ENCODE data around the gene SOAT1. TPM values are rescaled to one million over a fixed set of nuclear protein-coding genes. Genes with fewer than 3 reads are reported as not detected.

SOAT1 gene
- polyA plus RNA-seq, 1 donor, result 8.6 TPM

DNA sequence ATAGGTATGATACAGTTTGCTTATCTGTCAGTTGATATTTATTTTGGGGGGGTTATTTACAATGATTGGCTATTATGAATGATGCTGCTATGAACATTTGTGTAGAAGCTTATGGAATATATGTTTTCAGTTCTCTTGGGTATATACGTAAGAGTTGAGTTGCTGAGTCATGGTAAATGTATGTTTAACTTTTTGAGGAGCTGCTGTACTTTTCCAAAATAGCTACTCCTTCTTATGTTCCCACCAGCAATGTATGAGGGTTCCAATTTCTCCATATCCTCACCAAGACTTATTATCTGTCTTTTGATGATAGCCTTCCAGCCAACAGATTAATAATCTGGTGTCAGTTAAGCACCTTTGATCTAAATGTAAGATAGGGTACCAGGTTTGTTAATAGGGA, 11.9 kb downstream of the SOAT1 start:
- DNase-seq (ENCODE audit: low read depth), result no peak

DNA sequence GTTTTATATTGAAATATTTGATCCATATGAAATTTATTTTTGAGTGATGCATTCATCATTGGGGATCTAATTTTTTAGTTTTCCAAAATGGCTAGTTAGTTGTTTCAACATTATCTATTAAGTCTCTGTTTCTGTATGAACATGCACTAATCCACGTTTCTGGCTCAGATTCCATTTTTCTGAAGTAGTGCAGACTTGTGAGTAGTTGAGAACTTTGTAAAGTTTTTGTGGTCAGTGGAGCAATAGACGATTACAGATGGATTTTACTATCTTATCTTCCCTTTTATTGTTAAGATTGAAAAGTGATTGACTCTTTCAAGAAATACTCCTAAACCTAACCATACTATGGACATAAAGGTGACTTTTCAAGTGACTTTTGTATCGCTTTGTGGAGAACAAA, 16.7 kb downstream of the SOAT1 start:
- DNase-seq (ENCODE audit: low read depth), result no peak

DNA sequence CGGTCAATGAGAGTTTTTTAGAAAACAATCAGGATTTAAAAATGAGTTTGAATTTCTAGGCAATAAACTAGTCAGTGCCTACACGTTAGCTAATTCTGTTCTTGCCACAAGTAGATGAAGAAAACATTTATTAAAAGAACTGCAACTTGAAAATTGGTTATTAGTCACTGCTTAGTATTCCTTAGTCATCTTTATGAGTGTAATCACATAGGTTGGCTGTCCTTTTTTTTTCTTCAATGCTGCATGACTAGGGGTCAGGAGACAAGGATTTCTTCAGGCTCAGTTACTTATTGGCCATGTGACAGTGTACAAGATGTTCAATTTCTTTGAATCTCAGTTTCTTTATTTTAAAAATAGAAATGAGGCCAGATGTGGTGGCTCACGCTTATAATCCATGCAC, 17.1 kb downstream of the SOAT1 start:
- DNase-seq (ENCODE audit: low read depth), result no peak

- DNase-seq (ENCODE audit: low read depth), result no peak
Observed at GRCh38 chr1:179311149-179311700, 17.6 kb downstream of the SOAT1 start.

DNA sequence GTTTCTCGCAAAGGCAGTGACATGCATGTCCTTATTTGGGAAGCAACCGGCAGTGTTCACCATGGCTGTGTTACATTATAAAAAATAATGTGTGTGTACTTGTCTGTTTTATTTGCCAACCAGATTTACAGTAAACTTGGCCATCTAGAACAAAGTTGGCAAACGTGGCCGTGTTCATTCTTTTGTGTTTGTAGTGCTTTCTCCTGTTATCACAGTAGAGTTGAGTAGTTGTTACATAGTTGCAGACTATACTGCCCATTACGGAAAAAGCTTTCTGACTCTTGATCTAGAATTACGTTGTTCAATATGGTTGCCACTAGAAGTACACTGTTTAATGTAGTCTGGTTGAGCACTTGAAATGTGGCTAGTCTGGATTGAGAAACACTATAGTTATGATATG, 19.4 kb downstream of the SOAT1 start:
- DNase-seq (ENCODE audit: low read depth), result no peak

DNA sequence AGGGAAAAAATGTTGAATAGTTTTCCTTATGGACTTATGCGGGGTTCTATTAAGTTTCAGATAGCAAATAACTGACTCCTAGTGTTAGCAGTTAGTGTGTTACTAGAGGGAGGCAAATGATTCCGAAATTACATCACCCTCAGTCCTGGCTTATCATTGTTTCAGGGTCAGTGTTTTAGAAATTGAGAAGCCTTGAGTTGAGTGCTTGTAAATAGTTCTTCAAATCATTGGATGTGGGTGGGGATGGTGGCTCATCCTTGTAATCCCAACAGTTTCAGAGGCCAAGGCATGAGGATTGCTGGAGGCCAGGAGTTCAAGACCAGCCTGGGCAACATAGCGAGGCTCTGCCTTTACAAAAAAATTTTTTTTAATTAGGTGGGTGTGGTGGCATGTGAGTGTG, 21.3 kb downstream of the SOAT1 start:
- no peak for DNase-seq (ENCODE audit: low read depth)

GRCh38 chr1:179318491-179318890, 24.9 kb downstream of the SOAT1 start:
- DNase-seq (ENCODE audit: low read depth), result no peak

DNA sequence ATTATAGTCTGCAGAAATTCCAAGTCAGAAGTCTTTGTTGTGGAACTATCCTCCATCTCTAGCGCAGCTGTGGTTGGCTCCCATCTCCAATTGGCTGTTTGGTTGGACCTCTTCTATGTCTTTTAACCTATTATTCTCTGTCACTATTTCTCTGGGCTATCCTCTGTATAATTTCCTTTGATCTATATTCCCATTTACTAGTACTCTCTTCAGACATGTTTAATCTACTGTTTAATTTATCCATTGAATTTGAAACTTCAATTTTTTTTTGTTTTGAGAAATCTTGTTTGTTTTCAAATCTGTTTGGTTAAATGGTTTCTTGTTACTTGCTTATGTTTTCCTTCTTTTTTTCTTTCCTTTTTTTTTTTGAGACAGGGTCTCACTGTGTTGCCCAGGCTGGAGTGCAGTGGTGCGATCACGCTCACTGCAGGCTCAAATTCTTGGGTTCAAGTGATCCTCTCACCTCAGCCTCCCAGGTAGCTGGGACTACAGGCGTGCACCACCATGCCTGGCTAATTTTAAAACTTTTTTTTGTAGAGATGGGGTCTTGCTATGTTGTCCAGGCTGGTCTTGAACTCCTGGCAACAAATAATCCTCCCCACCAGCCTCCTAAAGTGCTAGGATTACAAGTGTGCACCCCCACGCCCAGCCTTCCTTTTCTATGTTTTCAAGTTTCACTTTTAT, 28.1 kb downstream of the SOAT1 start:
- no peak for DNase-seq (ENCODE audit: low read depth)

- DNase-seq (ENCODE audit: low read depth), result no peak
Observed at GRCh38 chr1:179322557-179322956, 29.0 kb downstream of the SOAT1 start.

DNA sequence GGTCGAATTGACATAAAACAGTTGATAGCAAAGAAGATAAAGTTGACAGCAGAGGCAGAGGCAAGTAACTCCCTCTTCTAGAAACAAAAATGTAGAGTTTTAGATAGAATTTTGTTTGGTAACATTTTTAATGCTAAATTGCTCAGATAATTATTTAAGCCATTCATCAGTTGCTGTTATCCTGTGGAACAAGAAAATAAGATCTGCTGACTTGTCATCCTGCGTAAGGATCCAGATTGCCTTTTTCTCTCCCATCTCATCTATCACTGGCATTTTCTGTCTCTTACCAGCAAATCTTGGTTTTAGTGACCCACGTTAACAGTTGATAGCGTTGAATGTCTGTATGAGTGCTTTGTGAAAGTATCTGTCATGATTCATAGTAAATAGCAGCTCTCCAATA, 29.8 kb downstream of the SOAT1 start:
- DNase-seq (ENCODE audit: low read depth), result no peak

DNA sequence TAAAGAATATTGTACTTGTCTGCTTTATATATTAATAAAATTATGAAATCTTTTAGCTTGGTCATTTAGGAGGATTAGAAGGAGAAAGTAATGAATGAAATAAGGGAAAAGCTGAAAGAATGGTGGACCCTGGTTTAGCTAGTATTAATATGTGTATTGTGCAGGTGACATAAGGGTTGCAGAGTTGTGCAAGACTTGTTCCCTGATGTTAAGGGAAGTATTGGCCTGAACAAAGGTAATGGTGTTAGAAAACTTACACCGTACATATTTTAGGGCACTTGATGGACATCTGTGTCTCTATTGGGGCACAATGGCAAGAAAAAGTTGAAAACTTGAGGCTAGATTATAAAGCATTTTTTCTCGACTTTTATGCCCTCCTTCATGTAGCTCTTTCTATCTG, 32.2 kb downstream of the SOAT1 start:
- no peak for DNase-seq (ENCODE audit: low read depth)

GRCh38 chr1:179326746-179327145, 33.1 kb downstream of the SOAT1 start:
- no peak for DNase-seq (ENCODE audit: low read depth)

- no peak for DNase-seq (ENCODE audit: low read depth)
Observed at GRCh38 chr1:179327196-179327595, 33.6 kb downstream of the SOAT1 start.

- no peak for DNase-seq (ENCODE audit: low read depth)
Observed at GRCh38 chr1:179327679-179328078, 34.1 kb downstream of the SOAT1 start.

- DNase-seq (ENCODE audit: low read depth), result no peak
Observed at GRCh38 chr1:179329862-179330261, 36.3 kb downstream of the SOAT1 start.

GRCh38 chr1:179334440-179334839, 40.8 kb downstream of the SOAT1 start:
- no peak for DNase-seq (ENCODE audit: low read depth)

GRCh38 chr1:179337288-179337687, 43.7 kb downstream of the SOAT1 start:
- no peak for DNase-seq (ENCODE audit: low read depth)

DNA sequence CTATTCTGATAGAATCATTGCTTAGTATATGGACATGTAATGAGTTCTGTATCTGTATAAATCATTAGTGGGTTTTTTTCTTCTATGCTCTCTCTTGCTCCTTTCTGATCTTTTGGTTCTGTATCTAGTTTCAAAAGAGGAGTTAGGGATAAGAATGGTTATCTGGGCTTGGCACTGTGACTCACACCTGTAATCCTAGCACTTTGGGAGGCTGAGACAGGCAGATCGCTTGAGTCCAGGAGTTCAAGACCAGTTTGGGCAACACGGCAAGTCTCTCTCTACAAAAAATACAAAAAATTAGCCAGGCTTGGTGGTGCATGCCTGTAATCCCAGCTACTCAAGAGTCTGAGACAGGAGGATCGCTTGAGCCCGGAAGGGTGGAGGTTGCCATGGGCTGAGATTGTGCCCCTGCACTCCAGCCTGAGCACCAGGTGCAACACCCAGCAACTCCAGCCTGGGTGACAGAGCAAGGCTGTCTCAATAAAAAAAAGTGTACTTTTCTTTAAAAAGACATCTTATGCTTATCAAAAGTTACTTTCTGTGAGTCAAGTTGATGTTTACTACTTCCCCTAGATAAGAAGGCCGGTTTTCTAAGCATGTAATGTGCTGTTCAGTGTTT, 44.5 kb downstream of the SOAT1 start:
- DNase-seq (ENCODE audit: low read depth), result no peak

DNA sequence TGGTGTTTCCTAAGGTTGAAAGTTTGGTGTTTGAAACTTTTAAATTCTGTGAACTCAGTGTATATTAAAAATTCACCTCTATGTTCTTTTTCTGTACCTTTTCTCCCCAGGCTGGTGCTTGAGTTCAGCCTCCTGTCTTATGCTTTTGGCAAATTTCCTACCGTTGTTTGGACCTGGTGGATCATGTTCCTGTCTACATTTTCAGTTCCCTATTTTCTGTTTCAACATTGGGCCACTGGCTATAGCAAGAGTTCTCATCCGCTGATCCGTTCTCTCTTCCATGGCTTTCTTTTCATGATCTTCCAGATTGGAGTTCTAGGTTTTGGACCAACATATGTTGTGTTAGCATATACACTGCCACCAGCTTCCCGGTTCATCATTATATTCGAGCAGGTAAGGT, 47.3 kb downstream of the SOAT1 start:
- no peak for DNase-seq (ENCODE audit: low read depth)

DNA sequence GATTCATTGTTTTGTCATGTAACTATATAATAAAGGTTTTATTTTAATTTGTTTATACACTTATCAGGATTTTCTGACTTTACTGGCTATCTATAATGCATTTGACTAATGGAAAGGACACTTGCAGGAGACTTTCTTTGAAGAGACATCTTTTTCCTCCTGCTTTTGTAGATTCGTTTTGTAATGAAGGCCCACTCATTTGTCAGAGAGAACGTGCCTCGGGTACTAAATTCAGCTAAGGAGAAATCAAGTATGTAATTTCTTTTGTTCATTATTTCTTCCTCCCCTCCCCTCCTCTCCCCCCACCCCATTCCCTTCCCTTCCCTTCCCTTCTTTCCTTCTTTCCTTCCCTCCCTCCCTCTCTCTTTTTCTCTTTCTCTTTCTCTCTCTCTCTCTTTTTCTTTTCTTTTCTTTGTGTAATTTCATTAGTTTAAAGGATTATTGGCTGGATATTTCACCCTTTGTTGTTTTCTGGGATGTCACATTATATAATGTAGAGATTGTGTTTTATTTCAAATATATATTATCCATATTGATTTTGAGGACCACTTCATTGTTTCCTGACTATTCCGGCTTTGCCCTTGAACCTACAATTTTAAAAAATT, 48.4 kb downstream of the SOAT1 start:
- no peak for DNase-seq (ENCODE audit: low read depth)

DNA sequence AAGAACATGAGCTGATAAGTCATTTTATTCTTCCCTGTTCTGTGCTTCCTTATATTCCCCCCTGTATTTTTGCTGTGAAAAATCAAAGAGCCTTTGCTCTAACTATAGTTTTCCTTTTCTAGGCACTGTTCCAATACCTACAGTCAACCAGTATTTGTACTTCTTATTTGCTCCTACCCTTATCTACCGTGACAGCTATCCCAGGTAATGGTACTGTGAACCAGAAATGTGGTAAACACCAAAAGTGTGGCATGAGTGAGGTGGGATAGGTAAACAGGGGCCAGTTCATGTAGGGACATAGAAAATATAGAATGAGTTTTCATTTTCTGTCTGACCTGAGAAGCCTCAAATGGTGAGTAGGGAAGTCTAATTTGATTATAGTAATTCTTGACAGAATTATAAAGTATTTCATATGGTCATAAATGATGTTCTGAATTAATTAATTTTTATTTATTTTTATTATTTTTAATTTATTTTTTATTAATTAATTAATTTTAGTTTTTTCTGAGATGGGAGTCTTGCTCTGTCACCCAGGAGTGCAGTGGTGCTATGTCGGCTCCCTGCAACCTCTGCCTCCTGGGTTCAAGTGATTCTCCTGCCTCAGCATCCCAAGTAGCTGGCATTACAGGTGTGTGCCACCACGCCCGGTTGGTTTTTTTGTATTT, 49.3 kb downstream of the SOAT1 start:
- DNase-seq (ENCODE audit: low read depth), result no peak

DNA sequence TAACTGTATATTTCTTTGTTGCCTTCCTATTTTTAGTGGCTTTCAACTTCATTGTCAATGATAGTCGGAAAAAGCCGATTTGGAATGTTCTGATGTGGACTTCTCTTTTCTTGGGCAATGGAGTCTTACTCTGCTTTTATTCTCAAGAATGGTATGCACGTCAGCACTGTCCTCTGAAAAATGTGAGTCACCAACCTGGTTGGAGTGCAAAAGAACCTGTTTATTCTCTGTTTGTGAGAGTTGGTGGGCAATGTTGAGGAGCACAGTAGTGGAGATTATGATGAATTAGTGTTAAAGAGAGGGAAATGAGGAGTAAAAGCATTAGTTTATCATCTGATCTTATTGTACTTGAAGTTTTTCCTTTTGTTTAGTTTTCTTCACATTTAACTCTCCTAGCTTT, 57.7 kb downstream of the SOAT1 start:
- DNase-seq (ENCODE audit: low read depth), result no peak

DNA sequence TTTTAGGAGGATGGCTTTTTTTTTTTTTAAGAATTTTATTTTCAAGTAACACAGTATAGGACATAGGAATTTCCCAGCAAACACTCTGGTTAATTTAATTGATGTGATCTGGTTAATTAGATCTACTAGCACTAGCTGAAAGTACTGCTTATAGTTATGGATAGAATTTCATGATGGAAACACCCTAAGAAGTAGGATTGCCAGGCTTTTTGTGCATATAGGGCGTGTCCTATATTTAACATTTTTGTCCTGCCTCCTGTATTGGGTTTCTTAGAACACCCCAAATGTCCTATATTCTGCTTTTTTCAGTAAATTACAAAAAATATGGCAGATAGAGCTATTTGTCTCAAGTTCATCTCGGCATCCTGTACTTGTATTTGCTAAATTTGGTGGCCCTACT, 58.6 kb downstream of the SOAT1 start:
- DNase-seq (ENCODE audit: low read depth), result no peak
